ENCODE results near the gene CTBP1. TPM values are rescaled to one million over a fixed set of nuclear protein-coding genes. Genes with fewer than 3 reads are reported as not detected.

The CTBP1 gene
- total and polyA plus RNA-seq, 2 experiments from 2014 or later, result 74.0 to 192 TPM

DNA sequence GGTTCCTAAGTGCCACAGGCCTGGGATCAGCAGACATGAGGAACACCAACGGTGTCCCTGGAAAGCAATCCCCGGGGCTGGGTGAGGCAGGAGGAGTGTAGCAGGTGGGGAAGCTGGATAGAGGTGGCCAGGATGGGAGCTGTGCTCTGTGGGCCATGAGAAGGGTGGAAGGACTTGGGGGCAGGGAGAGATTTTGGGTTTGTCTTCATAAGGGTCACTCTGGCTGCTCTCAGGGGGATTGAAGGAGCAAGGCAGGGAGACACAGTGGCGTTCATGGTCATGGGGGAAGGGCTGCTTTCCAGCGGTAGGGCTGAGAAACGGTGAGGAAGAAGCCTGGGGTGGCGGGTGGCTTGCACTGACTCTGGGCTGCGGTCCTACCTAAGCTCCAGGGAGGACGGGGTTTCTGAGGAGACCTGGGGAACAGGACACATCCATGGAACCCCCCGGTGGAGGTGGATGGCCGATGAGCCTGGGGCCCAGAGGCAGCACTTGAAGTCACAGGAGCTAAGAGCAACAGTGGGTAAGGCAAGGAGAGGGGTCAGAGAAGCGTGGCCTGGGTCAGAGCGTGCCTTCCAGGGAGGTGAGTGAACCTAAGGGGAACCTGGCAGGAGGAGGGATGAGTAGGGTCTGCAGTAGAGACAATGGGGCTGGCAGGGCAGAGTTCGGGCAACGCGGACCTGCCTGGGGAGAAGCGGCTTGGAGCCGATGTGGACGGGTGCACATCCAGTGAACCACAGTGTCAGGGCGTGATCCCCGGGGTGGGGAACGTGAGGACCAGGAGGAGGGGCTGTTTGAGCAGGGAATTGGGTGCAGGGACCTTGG lies 12.4 kb upstream of the CTBP1 start:
- H3K27ac Mint-ChIP-seq, result no peak overlapping the region
- Histone ChIP-seq H3K27ac (ENCODE audit: low read depth) (no peak overlapping the region), H3K36me3 (ENCODE audit: insufficient read depth) (no peaks in the 10 kb centered on the region), H3K9me2 (ENCODE audit: insufficient read depth) (peaks cover 4% of the 10 kb centered on the region; the same call in 1 of the 2 replicates), H3K27me3 (ENCODE audit: insufficient read depth) (no peaks in the 10 kb centered on the region), H3K4me2 (no peak overlapping the region), H3F3A (replicated peaks; ENCODE audit: low read depth) (no peaks in the 10 kb centered on the region), H3K79me2 (replicated peaks; ENCODE audit: insufficient read depth) (no peaks in the 10 kb centered on the region), H2AFZ (no peak overlapping the region), H3K4me1 (ENCODE audit: insufficient read depth) (no peaks in the 10 kb centered on the region), H3K4me3 (no peak overlapping the region), H4K20me1 (replicated peaks; ENCODE audit: insufficient read depth) (no peaks in the 10 kb centered on the region)
- TF ChIP-seq, protein P1, sequence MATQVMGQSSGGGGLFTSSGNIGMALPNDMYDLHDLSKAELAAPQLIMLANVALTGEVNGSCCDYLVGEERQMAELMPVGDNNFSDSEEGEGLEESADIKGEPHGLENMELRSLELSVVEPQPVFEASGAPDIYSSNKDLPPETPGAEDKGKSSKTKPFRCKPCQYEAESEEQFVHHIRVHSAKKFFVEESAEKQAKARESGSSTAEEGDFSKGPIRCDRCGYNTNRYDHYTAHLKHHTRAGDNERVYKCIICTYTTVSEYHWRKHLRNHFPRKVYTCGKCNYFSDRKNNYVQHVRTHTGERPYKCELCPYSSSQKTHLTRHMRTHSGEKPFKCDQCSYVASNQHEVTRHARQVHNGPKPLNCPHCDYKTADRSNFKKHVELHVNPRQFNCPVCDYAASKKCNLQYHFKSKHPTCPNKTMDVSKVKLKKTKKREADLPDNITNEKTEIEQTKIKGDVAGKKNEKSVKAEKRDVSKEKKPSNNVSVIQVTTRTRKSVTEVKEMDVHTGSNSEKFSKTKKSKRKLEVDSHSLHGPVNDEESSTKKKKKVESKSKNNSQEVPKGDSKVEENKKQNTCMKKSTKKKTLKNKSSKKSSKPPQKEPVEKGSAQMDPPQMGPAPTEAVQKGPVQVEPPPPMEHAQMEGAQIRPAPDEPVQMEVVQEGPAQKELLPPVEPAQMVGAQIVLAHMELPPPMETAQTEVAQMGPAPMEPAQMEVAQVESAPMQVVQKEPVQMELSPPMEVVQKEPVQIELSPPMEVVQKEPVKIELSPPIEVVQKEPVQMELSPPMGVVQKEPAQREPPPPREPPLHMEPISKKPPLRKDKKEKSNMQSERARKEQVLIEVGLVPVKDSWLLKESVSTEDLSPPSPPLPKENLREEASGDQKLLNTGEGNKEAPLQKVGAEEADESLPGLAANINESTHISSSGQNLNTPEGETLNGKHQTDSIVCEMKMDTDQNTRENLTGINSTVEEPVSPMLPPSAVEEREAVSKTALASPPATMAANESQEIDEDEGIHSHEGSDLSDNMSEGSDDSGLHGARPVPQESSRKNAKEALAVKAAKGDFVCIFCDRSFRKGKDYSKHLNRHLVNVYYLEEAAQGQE (IDR thresholded peaks at IDR 0.05; ENCODE audit: unreplicated experiment), result no peak
- TF ChIP-seq STAT1 (IDR thresholded peaks at IDR 0.05; ENCODE audit: unreplicated experiment), result no peak
- no peak for TF ChIP-seq ZNF331 (CRISPR knock-in tag; IDR thresholded peaks at IDR 0.05; ENCODE audit: low read depth)
- TF ChIP-seq, protein P2, sequence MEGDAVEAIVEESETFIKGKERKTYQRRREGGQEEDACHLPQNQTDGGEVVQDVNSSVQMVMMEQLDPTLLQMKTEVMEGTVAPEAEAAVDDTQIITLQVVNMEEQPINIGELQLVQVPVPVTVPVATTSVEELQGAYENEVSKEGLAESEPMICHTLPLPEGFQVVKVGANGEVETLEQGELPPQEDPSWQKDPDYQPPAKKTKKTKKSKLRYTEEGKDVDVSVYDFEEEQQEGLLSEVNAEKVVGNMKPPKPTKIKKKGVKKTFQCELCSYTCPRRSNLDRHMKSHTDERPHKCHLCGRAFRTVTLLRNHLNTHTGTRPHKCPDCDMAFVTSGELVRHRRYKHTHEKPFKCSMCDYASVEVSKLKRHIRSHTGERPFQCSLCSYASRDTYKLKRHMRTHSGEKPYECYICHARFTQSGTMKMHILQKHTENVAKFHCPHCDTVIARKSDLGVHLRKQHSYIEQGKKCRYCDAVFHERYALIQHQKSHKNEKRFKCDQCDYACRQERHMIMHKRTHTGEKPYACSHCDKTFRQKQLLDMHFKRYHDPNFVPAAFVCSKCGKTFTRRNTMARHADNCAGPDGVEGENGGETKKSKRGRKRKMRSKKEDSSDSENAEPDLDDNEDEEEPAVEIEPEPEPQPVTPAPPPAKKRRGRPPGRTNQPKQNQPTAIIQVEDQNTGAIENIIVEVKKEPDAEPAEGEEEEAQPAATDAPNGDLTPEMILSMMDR (conservative IDR thresholded peaks at IDR 0.05; ENCODE audit: low read depth in 2 of 2), result no peak
- no peak for TF ChIP-seq POLR2AphosphoS5 (IDR thresholded peaks at IDR 0.05; ENCODE audit: low read depth)
- no peak for TF ChIP-seq EZH2 (IDR thresholded peaks at IDR 0.05; ENCODE audit: low read depth, unreplicated experiment)
- TF ChIP-seq ZNF114 (CRISPR knock-in tag; IDR thresholded peaks at IDR 0.05), result no peak
- TF ChIP-seq JUNB (IDR thresholded peaks at IDR 0.05; ENCODE audit: unreplicated experiment), result no peak
- TF ChIP-seq, protein P3, sequence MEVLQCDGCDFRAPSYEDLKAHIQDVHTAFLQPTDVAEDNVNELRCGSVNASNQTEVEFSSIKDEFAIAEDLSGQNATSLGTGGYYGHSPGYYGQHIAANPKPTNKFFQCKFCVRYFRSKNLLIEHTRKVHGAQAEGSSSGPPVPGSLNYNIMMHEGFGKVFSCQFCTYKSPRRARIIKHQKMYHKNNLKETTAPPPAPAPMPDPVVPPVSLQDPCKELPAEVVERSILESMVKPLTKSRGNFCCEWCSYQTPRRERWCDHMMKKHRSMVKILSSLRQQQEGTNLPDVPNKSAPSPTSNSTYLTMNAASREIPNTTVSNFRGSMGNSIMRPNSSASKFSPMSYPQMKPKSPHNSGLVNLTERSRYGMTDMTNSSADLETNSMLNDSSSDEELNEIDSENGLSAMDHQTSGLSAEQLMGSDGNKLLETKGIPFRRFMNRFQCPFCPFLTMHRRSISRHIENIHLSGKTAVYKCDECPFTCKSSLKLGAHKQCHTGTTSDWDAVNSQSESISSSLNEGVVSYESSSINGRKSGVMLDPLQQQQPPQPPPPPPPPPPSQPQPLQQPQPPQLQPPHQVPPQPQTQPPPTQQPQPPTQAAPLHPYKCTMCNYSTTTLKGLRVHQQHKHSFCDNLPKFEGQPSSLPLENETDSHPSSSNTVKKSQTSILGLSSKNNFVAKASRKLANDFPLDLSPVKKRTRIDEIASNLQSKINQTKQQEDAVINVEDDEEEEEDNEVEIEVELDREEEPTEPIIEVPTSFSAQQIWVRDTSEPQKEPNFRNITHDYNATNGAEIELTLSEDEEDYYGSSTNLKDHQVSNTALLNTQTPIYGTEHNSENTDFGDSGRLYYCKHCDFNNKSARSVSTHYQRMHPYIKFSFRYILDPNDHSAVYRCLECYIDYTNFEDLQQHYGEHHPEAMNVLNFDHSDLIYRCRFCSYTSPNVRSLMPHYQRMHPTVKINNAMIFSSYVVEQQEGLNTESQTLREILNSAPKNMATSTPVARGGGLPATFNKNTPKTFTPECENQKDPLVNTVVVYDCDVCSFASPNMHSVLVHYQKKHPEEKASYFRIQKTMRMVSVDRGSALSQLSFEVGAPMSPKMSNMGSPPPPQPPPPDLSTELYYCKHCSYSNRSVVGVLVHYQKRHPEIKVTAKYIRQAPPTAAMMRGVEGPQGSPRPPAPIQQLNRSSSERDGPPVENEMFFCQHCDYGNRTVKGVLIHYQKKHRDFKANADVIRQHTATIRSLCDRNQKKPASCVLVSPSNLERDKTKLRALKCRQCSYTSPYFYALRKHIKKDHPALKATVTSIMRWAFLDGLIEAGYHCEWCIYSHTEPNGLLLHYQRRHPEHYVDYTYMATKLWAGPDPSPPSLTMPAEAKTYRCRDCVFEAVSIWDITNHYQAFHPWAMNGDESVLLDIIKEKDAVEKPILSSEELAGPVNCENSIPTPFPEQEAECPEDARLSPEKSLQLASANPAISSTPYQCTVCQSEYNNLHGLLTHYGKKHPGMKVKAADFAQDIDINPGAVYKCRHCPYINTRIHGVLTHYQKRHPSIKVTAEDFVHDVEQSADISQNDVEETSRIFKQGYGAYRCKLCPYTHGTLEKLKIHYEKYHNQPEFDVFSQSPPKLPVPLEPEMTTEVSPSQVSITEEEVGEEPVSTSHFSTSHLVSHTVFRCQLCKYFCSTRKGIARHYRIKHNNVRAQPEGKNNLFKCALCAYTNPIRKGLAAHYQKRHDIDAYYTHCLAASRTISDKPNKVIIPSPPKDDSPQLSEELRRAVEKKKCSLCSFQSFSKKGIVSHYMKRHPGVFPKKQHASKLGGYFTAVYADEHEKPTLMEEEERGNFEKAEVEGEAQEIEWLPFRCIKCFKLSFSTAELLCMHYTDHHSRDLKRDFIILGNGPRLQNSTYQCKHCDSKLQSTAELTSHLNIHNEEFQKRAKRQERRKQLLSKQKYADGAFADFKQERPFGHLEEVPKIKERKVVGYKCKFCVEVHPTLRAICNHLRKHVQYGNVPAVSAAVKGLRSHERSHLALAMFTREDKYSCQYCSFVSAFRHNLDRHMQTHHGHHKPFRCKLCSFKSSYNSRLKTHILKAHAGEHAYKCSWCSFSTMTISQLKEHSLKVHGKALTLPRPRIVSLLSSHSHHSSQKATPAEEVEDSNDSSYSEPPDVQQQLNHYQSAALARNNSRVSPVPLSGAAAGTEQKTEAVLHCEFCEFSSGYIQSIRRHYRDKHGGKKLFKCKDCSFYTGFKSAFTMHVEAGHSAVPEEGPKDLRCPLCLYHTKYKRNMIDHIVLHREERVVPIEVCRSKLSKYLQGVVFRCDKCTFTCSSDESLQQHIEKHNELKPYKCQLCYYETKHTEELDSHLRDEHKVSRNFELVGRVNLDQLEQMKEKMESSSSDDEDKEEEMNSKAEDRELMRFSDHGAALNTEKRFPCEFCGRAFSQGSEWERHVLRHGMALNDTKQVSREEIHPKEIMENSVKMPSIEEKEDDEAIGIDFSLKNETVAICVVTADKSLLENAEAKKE (CRISPR knock-in tag; IDR thresholded peaks at IDR 0.05), result no peak
- no peak for TF ChIP-seq EZH2phosphoT487 (IDR thresholded peaks at IDR 0.05; ENCODE audit: unreplicated experiment)
- TF ChIP-seq, protein P4, sequence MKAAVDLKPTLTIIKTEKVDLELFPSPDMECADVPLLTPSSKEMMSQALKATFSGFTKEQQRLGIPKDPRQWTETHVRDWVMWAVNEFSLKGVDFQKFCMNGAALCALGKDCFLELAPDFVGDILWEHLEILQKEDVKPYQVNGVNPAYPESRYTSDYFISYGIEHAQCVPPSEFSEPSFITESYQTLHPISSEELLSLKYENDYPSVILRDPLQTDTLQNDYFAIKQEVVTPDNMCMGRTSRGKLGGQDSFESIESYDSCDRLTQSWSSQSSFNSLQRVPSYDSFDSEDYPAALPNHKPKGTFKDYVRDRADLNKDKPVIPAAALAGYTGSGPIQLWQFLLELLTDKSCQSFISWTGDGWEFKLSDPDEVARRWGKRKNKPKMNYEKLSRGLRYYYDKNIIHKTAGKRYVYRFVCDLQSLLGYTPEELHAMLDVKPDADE (IDR thresholded peaks at IDR 0.05), result no peak
- TF ChIP-seq NANOG (IDR thresholded peaks at IDR 0.05; ENCODE audit: borderline replicate concordance), result no peak
- no peak for TF ChIP-seq CREB1 (CRISPR knock-in tag; IDR thresholded peaks at IDR 0.05; ENCODE audit: low read depth)
- peaks cover 6% of the 10 kb centered on the region for H3K36me3 Mint-ChIP-seq (ENCODE audit: low read depth)
- H3K27me3 Mint-ChIP-seq (ENCODE audit: insufficient read depth, low read depth, poor library complexity), result peaks cover 7% of the 10 kb centered on the region
- no peak overlapping the region for H3K4me3 Mint-ChIP-seq
- ATAC-seq (no peak), DNase-seq (ENCODE audit: low spot score) (no peak)
- H3K9me3 Mint-ChIP-seq, result peaks cover 41% of the 10 kb centered on the region
- no peaks in the 10 kb centered on the region; the same call in 2 of the 3 replicates for H3K4me1 Mint-ChIP-seq

Data from GM23338 (cell line).